HG03159 (cell line): ENCODE measurements around the gene PRKG1.

ENCODE experiments used
- ATAC-seq: cut with Tn5 transposase; IDR thresholded peaks from one replicate; pipeline ENCODE4 v1.9.1; 2021; ENCODE audit warnings: mild to moderate bottlenecking, moderate library complexity; ENCODE audit not compliant: unreplicated experiment

PRKG1 gene

GRCh38 chr10:51075873-51076229, 1.6 kb downstream of the PRKG1 start:
- ATAC-seq = no peak

- ATAC-seq = no peak
Measured at GRCh38 chr10:51076299-51076841, 2.1 kb downstream of the PRKG1 start.

- ATAC-seq = no peak
Measured at GRCh38 chr10:51077074-51077473, 2.8 kb downstream of the PRKG1 start.

GRCh38 chr10:51077507-51077906, 3.2 kb downstream of the PRKG1 start:
- ATAC-seq = no peak

GRCh38 chr10:51079331-51079730, 5.0 kb downstream of the PRKG1 start:
- ATAC-seq = no peak

- no peak for ATAC-seq
Measured at GRCh38 chr10:51079766-51080165, 5.5 kb downstream of the PRKG1 start.

GRCh38 chr10:51080311-51081006, 6.2 kb downstream of the PRKG1 start:
- ATAC-seq = no peak

GRCh38 chr10:51082857-51083256, 8.6 kb downstream of the PRKG1 start:
- no peak for ATAC-seq

- no peak for ATAC-seq
Measured at GRCh38 chr10:51083356-51083853, 9.1 kb downstream of the PRKG1 start.

- ATAC-seq = no peak
Measured at GRCh38 chr10:51085204-51085603, 10.9 kb downstream of the PRKG1 start.

- ATAC-seq = no peak
Measured at GRCh38 chr10:51086710-51087109, 12.4 kb downstream of the PRKG1 start.

- ATAC-seq = no peak
Measured at GRCh38 chr10:51087114-51087513, 12.8 kb downstream of the PRKG1 start.

GRCh38 chr10:51090190-51090589, 15.9 kb downstream of the PRKG1 start:
- ATAC-seq = no peak

GRCh38 chr10:51092402-51092801, 18.1 kb downstream of the PRKG1 start:
- ATAC-seq = no peak

- no peak for ATAC-seq
Measured at GRCh38 chr10:51095444-51095843, 21.2 kb downstream of the PRKG1 start.

- ATAC-seq = no peak
Measured at GRCh38 chr10:51097546-51097945, 23.3 kb downstream of the PRKG1 start.

GRCh38 chr10:51100221-51100620, 25.9 kb downstream of the PRKG1 start:
- ATAC-seq = no peak

GRCh38 chr10:51103554-51104217, 29.4 kb downstream of the PRKG1 start:
- no peak for ATAC-seq

GRCh38 chr10:51106311-51106945, 32.1 kb downstream of the PRKG1 start:
- no peak for ATAC-seq

GRCh38 chr10:51108406-51108805, 34.1 kb downstream of the PRKG1 start:
- no peak for ATAC-seq

GRCh38 chr10:51109801-51110533, 35.7 kb downstream of the PRKG1 start:
- no peak for ATAC-seq
